Coronary artery (tissue), 2 donors: Measurements from ENCODE around the gene TPCN1.

ENCODE experiments used
- DNase-seq: peaks from one replicate; pipeline ENCODE4 v3.0.0-alpha.2; 2017; ENCODE audit warnings: low spot score
- H3K27ac ChIP-seq, 2 donors: fragments of 200-600 bp; sonication (generic); one replicate each; pipeline ENCODE4 v1.5.1; 2016 to 2019
- H3K4me3 ChIP-seq: fragments of 200-600 bp; sonication (generic); 2 replicates; pipeline ENCODE4 v1.5.1; 2016; ENCODE audit warnings: mild to moderate bottlenecking, moderate library complexity
- CTCF ChIP-seq: fragments of 200-600 bp; sonication (generic); IDR thresholded peaks from one replicate; pipeline ENCODE4 v1.5.1; 2019; ENCODE audit warnings: antibody characterized with exemption

The TPCN1 gene

DNA sequence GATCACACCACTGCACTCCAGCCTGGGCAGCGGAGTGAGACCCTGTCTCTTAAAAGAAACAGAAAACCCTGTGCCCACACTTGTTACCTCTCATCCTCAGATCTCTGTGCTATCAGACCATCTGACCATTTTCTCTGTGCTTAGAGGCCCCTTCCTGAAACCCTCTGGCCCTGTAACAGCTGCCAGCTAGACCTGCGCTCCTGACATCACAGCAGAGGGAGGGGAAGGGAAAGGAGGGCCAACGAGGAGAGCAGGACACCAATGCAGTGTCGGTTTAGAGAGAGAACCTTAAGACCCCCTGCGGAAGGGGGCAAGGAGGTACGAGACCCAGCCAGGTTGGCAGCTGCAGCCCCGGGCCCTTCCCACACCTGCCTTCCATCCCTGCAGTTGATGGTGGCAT lies 71.3 kb downstream of the TPCN1 start:
- no peak overlapping the region for H3K4me3 ChIP-seq
- TF ChIP-seq CTCF, result no peak
- no peak for DNase-seq
- no peak overlapping the region for H3K27ac ChIP-seq

- DNase-seq, result no peak
- Histone ChIP-seq H3K27ac (no peak overlapping the region), H3K4me3 (no peak overlapping the region)
- no peak for TF ChIP-seq CTCF
These were observed 71.8 kb downstream of the TPCN1 start for GRCh38 chr12:113293100-113293499.

DNA sequence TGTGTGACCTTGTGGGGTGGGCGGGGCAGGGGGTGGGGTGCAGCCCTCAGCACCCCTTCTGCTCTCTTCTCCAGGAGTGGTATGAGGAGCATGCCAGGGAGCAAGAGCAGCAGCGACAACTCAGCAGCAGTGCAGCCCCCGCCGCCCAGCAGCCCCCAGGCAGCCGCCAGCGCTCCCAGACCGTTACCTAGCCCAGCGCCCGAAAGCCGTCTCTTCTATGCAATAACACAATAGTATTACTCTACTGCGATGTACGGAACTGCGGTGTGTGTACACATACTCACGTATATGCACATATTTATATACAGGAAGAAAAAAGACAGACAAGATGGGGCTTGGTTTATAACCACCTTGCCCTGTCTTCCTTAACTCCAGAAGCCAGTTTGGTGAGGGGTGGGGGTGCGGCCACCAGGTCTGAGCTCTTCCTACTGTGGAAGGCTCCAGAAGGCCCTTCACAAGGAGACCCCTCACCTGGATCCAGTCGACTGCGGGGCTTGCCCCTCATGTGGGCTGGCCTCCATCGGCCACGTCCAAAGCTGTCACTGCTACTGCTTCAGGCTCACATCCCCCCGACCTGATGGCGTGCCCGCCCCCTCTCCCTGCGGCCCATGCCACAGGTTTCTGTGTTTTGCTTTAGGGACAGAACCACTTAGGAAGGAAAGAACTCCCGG lies 74.8 kb downstream of the TPCN1 start:
- H3K4me3 ChIP-seq, result no peak overlapping the region
- TF ChIP-seq CTCF, result no peak
- DNase-seq, result no peak
- no peak overlapping the region for H3K27ac ChIP-seq

DNA sequence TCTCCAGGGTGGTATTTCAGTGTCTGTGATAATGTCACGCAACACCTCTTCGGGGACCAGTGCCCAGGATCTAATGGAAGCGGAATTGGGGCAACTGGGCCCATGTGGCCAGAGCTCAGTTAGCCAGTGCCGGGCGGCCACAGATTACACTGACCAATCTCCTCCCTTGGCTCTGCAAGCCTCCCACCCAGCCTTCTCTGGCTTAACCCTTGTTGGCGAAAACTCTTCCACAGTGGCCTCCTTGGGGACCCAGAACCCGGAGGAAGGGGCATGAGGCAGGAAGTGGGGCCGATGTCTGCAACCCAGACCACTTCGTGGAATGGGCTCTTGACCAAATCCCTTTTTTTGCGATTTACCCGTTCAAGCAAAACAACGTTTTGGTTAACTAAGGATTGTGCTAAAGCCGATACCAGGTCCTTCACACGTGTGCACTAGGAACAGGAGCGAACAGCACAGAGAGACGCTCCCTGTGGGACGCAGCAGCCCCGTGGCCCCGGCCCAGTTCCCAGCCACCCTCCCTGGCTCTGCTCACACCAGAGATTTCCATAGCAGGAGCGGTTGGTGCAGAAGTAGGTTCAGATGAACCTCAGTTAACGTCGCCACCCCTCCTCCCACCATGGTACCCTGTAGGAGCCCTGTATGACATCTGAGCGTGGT lies 75.4 kb downstream of the TPCN1 start:
- Histone ChIP-seq H3K4me3 (no peak overlapping the region), H3K27ac (peak overlapping the region; percentile 81 to 87)
- no peak for DNase-seq
- no peak for TF ChIP-seq CTCF

- H3K4me3 ChIP-seq, result no peak overlapping the region
- no peak for TF ChIP-seq CTCF
- DNase-seq, result no peak
- H3K27ac ChIP-seq, result peak overlapping the region; percentile 81 to 87
These were observed 75.9 kb downstream of the TPCN1 start for GRCh38 chr12:113297214-113297587.

DNA sequence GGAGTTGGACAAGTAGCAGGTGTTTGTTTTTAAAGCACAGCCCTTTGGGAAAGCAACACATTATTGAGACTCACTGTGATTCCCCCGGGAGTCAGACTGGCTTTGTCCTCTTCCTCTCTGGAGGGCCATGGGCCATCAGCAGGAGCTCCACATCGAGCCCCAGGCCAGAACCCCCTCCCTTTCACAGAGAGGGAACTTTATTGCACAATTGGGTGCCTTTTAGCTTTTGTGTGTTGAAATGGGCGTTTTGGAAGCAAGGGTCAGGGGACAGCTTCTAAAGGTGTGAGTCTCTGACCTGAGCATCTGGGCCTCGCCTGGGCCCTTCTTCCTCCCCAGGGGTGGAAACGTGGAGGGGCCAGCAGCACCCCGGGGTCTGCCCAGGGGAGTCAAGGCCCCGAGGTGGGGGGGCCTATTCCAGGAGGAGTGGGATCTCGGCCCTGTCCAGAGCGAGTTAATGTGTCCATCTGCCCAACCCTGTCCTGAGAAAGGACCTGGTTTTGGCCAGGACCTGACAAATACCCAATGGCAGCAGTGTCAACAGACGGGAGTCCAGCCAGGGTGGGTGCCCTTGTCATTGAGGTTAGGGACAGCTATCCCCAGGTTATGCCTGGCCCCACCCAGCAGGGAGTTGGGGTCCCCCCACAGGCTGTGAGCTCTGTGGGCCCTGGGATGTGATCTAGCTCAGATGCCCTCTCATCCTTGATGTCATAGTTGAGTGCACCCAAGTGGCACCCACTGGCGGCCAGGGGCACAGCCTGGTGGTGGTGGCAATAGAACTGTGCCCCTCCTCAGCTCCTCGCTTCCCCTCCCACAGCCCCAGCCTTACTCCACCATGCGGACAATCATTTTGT lies 76.6 kb downstream of the TPCN1 start:
- DNase-seq, result no peak
- Histone ChIP-seq H3K27ac (peak overlapping the region; percentile 81 to 87), H3K4me3 (no peak overlapping the region)
- no peak for TF ChIP-seq CTCF
